Measurements from ENCODE around the gene ASPM. TPM values are rescaled to one million over a fixed set of nuclear protein-coding genes. Genes with fewer than 3 reads are reported as not detected.
"Not testable (repeated sequence)": the region's sequence is repeated elsewhere in the genome, so short reads cannot be mapped to it uniquely, and the experiment has no call there.

ASPM gene
- total and polyA plus RNA-seq, 8 donors = 0.50 to 16.5 (median 4.6) TPM; not detected in 1

- H3K27me3 ChIP-seq = no peaks in the 10 kb centered on the region
- no peak for TF ChIP-seq POLR2A (IDR thresholded peaks at IDR 0.05)
- TF ChIP-seq POLR2AphosphoS5 (IDR thresholded peaks at IDR 0.05) = no peak
- no peak for TF ChIP-seq CTCF (IDR thresholded peaks at IDR 0.05)
- TF ChIP-seq EP300 (IDR thresholded peaks at IDR 0.05) = no peak
- no peak overlapping the region for H3K27ac ChIP-seq
- H3K36me3 ChIP-seq = peaks cover 0 to 7% (median 0%) of the 10 kb centered on the region in 4 donors
- H3K9me3 ChIP-seq = no peaks in the 10 kb centered on the region
- H3K4me3 ChIP-seq = no peak overlapping the region
- no peaks in the 10 kb centered on the region for H3K4me1 ChIP-seq
- intact Hi-C loops (cut with DNase I; ENCODE audit: low total_unique reads) = no loop called here
- no peak for DNase-seq
- 91 to 97% (median 93%) methylated on average over 3 of the region's 3 CpGs for WGBS, 5 donors
Observed at GRCh38 chr1:197101978-197102377, 44.5 kb downstream of the ASPM start.

GRCh38 chr1:197100677-197101076 lies 45.8 kb downstream of the ASPM start:
- DNase-seq = no peak
- Histone ChIP-seq H3K27ac (no peak overlapping the region), H3K4me3 (no peak overlapping the region), H3K27me3 (no peaks in the 10 kb centered on the region), H3K36me3 (peaks cover 0 to 7% (median 0%) of the 10 kb centered on the region in 4 donors), H3K4me1 (no peaks in the 10 kb centered on the region), H3K9me3 (no peaks in the 10 kb centered on the region)
- intact Hi-C loops (cut with DNase I; ENCODE audit: low total_unique reads) = no loop called here
- TF ChIP-seq EP300 (IDR thresholded peaks at IDR 0.05) (no peak), CTCF (IDR thresholded peaks at IDR 0.05) (no peak), POLR2A (IDR thresholded peaks at IDR 0.05) (no peak), POLR2AphosphoS5 (IDR thresholded peaks at IDR 0.05) (no peak)
- 92 to 99% (median 95%) methylated on average over 3 of the region's 3 CpGs for WGBS, 5 donors

GRCh38 chr1:197099444-197099843 lies 47.0 kb downstream of the ASPM start:
- H3K27me3 ChIP-seq = no peaks in the 10 kb centered on the region
- H3K9me3 ChIP-seq = no peaks in the 10 kb centered on the region
- no peak for DNase-seq
- H3K4me1 ChIP-seq = no peaks in the 10 kb centered on the region
- no peak overlapping the region for H3K27ac ChIP-seq
- intact Hi-C loops (cut with DNase I; ENCODE audit: low total_unique reads) = no loop called here
- no peak for TF ChIP-seq POLR2A (IDR thresholded peaks at IDR 0.05)
- TF ChIP-seq CTCF (IDR thresholded peaks at IDR 0.05) = no peak
- no peak for TF ChIP-seq EP300 (IDR thresholded peaks at IDR 0.05)
- TF ChIP-seq POLR2AphosphoS5 (IDR thresholded peaks at IDR 0.05) = no peak
- no peak overlapping the region for H3K4me3 ChIP-seq
- H3K36me3 ChIP-seq = peaks cover 0 to 4% (median 0%) of the 10 kb centered on the region in 4 donors

GRCh38 chr1:197096971-197097370 lies 49.5 kb downstream of the ASPM start:
- H3K4me3 ChIP-seq; H3K27me3 ChIP-seq; DNase-seq; H3K4me1 ChIP-seq; H3K36me3 ChIP-seq; H3K27ac ChIP-seq; intact Hi-C loops (cut with DNase I; ENCODE audit: low total_unique reads); H3K9me3 ChIP-seq: not testable (repeated sequence)
- 96 to 100% (median 99%) methylated on average over 2 of the region's 2 CpGs for WGBS, 5 donors

- no peak overlapping the region for H3K27ac ChIP-seq
- no peaks in the 10 kb centered on the region for H3K36me3 ChIP-seq
- H3K9me3 ChIP-seq = no peaks in the 10 kb centered on the region
- H3K4me3 ChIP-seq = no peak overlapping the region
- peak; percentile 27 to 54 for DNase-seq
- no peak for TF ChIP-seq POLR2A (IDR thresholded peaks at IDR 0.05)
- no peak for TF ChIP-seq POLR2AphosphoS5 (IDR thresholded peaks at IDR 0.05)
- no peak for TF ChIP-seq EP300 (IDR thresholded peaks at IDR 0.05)
- no peak for TF ChIP-seq CTCF (IDR thresholded peaks at IDR 0.05)
- no peaks in the 10 kb centered on the region for H3K4me1 ChIP-seq
- WGBS, 5 donors = 32 to 59% (median 39%) methylated on average over 1 of the region's 1 CpG
- H3K27me3 ChIP-seq = no peaks in the 10 kb centered on the region
- intact Hi-C loops (cut with DNase I; ENCODE audit: low total_unique reads) = no loop called here
Observed at GRCh38 chr1:197096137-197096536, 50.3 kb downstream of the ASPM start.
